Measurements from ENCODE around the gene CPNE6. TPM values are rescaled to one million over a fixed set of nuclear protein-coding genes. Genes with fewer than 3 reads are reported as not detected.

CPNE6 gene
- polyA plus RNA-seq, 1 of the 3 experiments (the other 2 are of a cell fraction) = not detected

DNA sequence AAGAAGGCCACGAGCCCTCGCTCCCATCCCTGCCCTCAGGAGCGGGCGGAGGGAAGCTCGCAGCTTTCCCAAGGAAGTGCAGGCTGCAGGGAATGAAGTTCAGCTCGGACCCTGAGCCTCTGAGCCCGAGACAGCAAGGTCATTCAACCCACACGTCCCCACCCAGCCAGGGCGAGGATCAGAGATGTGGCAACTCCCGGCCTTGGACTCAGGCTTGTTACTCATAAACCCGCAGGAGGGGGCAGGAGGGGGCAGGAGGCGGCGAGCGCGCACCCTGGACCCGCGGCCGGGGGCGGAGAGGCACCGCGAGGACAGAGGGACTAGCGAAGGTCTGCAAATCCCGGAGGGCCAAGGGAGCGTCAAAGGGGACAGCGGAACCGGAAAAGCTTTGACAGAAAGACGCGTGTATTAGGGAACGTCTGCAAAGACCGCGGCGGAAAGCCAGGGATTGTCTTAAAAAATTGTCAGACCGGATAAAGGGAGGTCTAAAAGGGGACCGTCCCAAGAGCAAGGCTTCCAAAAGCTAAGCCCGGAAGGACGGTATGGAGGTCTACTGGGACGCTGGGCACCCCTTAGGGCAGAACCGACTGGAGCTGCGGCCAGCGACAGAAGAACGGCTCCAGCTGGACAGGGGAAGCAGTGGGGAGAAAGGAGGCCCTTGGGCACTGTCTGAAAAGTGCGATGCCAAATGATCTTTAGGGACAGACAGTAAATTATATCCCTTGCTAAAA is 42.6 kb downstream of the CPNE6 start (continued):
- TF ChIP-seq, protein P1, sequence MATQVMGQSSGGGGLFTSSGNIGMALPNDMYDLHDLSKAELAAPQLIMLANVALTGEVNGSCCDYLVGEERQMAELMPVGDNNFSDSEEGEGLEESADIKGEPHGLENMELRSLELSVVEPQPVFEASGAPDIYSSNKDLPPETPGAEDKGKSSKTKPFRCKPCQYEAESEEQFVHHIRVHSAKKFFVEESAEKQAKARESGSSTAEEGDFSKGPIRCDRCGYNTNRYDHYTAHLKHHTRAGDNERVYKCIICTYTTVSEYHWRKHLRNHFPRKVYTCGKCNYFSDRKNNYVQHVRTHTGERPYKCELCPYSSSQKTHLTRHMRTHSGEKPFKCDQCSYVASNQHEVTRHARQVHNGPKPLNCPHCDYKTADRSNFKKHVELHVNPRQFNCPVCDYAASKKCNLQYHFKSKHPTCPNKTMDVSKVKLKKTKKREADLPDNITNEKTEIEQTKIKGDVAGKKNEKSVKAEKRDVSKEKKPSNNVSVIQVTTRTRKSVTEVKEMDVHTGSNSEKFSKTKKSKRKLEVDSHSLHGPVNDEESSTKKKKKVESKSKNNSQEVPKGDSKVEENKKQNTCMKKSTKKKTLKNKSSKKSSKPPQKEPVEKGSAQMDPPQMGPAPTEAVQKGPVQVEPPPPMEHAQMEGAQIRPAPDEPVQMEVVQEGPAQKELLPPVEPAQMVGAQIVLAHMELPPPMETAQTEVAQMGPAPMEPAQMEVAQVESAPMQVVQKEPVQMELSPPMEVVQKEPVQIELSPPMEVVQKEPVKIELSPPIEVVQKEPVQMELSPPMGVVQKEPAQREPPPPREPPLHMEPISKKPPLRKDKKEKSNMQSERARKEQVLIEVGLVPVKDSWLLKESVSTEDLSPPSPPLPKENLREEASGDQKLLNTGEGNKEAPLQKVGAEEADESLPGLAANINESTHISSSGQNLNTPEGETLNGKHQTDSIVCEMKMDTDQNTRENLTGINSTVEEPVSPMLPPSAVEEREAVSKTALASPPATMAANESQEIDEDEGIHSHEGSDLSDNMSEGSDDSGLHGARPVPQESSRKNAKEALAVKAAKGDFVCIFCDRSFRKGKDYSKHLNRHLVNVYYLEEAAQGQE (IDR thresholded peaks at IDR 0.05; ENCODE audit: low read depth, low read length) = no peak
- TF ChIP-seq, protein P2, sequence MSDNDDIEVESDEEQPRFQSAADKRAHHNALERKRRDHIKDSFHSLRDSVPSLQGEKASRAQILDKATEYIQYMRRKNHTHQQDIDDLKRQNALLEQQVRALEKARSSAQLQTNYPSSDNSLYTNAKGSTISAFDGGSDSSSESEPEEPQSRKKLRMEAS (IDR thresholded peaks at IDR 0.05; ENCODE audit: low read depth) = peak; percentile 85
- TF ChIP-seq RXRA (IDR thresholded peaks at IDR 0.05; ENCODE audit: borderline replicate concordance, low read depth) (no peak), FOXJ3 (CRISPR knock-in tag; IDR thresholded peaks at IDR 0.05) (no peak), GATA2 (CRISPR knock-in tag; IDR thresholded peaks at IDR 0.05) (no peak), FOXM1 (IDR thresholded peaks at IDR 0.05; ENCODE audit: low read depth) (no peak), RCOR1 (IDR thresholded peaks at IDR 0.05; ENCODE audit: low read length) (no peak), EZH2phosphoT487 (IDR thresholded peaks at IDR 0.05; ENCODE audit: borderline replicate concordance, low read depth) (no peak), RAD21 (IDR thresholded peaks at IDR 0.05; ENCODE audit: low read length) (no peak), NFIC (IDR thresholded peaks at IDR 0.05; ENCODE audit: borderline replicate concordance) (no peak), TAF1 (IDR thresholded peaks at IDR 0.05; ENCODE audit: borderline replicate concordance, low read depth, low read length) (peak; percentile 72), EP300 (IDR thresholded peaks at IDR 0.05; ENCODE audit: borderline replicate concordance in 1 of 2, low read depth in 1 of 2, low read length in 1 of 2) (peak in 1 of 2 experiments; percentile 31; a peak in 2 of 4 replicates), MXI1 (IDR thresholded peaks at IDR 0.05; ENCODE audit: low read depth, low read length) (peak; percentile 86), TEAD4 (IDR thresholded peaks at IDR 0.05; ENCODE audit: borderline replicate concordance, insufficient read depth) (no peak), SMC3 (IDR thresholded peaks at IDR 0.05; ENCODE audit: low read depth, low read length) (no peak), GABPA (IDR thresholded peaks at IDR 0.05; ENCODE audit: low read depth) (peak; percentile 78), MEF2A (IDR thresholded peaks at IDR 0.05; ENCODE audit: borderline replicate concordance, low read depth) (no peak)
- TF ChIP-seq, protein P3, sequence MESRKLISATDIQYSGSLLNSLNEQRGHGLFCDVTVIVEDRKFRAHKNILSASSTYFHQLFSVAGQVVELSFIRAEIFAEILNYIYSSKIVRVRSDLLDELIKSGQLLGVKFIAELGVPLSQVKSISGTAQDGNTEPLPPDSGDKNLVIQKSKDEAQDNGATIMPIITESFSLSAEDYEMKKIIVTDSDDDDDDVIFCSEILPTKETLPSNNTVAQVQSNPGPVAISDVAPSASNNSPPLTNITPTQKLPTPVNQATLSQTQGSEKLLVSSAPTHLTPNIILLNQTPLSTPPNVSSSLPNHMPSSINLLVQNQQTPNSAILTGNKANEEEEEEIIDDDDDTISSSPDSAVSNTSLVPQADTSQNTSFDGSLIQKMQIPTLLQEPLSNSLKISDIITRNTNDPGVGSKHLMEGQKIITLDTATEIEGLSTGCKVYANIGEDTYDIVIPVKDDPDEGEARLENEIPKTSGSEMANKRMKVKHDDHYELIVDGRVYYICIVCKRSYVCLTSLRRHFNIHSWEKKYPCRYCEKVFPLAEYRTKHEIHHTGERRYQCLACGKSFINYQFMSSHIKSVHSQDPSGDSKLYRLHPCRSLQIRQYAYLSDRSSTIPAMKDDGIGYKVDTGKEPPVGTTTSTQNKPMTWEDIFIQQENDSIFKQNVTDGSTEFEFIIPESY (IDR thresholded peaks at IDR 0.05; ENCODE audit: borderline replicate concordance, low read depth) = 0 out of 2 replicates have a peak, but pooled peaks have one; percentile 57
- TF ChIP-seq, protein P4, sequence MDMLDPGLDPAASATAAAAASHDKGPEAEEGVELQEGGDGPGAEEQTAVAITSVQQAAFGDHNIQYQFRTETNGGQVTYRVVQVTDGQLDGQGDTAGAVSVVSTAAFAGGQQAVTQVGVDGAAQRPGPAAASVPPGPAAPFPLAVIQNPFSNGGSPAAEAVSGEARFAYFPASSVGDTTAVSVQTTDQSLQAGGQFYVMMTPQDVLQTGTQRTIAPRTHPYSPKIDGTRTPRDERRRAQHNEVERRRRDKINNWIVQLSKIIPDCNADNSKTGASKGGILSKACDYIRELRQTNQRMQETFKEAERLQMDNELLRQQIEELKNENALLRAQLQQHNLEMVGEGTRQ (IDR thresholded peaks at IDR 0.05; ENCODE audit: borderline replicate concordance, low read depth, low read length) = no peak
- TF ChIP-seq, protein P5, sequence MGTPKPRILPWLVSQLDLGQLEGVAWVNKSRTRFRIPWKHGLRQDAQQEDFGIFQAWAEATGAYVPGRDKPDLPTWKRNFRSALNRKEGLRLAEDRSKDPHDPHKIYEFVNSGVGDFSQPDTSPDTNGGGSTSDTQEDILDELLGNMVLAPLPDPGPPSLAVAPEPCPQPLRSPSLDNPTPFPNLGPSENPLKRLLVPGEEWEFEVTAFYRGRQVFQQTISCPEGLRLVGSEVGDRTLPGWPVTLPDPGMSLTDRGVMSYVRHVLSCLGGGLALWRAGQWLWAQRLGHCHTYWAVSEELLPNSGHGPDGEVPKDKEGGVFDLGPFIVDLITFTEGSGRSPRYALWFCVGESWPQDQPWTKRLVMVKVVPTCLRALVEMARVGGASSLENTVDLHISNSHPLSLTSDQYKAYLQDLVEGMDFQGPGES (IDR thresholded peaks at IDR 0.05; ENCODE audit: low read depth, low read length) = peak; percentile 53
- TF ChIP-seq, protein P6, sequence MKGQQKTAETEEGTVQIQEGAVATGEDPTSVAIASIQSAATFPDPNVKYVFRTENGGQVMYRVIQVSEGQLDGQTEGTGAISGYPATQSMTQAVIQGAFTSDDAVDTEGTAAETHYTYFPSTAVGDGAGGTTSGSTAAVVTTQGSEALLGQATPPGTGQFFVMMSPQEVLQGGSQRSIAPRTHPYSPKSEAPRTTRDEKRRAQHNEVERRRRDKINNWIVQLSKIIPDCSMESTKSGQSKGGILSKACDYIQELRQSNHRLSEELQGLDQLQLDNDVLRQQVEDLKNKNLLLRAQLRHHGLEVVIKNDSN (IDR thresholded peaks at IDR 0.05; ENCODE audit: borderline replicate concordance, low read depth) = no peak

Measured in SK-N-SH (cell line).